ENCODE data around the gene RAX2.
"Not testable (repeated sequence)": the region's sequence is repeated elsewhere in the genome, so short reads cannot be mapped to it uniquely, and the experiment has no call there.

Gene RAX2

GRCh38 chr19:3757705-3758104 is 14.3 kb downstream of the RAX2 start:
- not testable (repeated sequence) for DNase-seq

DNA sequence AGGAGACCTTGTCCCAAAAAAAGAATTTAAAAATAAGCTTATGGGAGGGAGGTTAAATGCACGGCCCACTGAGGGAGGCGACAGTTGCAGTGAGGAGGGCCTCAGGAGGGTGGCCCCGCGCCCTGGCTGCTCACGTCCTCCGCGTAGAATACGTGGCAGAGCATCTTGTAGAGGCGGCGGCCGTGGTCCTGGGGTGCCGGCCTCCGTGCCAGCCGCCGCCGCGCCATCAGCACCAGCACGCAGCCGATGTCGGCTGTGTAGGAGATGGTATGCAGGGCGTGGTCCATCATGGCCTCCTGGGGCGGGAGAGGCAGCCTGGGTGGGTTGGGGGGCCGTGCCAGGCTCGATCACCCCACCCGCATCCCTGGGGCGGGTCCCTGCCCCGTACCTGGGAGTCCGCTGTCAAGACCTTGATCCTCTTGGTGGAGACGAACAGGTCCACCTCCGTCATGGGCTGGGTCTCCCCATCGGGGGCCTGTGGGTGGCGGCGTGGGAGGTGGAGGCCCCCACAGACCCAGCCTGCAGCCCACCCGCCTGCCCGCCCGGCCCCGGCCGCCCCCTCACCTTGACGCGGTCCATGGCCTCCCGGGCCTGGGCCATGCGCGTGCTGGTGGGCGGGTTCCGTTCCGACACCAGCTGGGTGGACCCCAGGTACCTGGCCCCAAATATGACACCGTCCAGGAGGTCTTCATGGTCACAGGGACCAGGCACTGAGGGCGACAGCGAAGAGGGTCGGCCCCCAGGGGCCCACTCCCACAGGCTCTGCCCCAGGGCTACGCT is 18.2 kb downstream of the RAX2 start:
- DNase-seq = no peak

- DNase-seq = no peak
Measured at GRCh38 chr19:3752492-3752891, 19.5 kb downstream of the RAX2 start.

DNA sequence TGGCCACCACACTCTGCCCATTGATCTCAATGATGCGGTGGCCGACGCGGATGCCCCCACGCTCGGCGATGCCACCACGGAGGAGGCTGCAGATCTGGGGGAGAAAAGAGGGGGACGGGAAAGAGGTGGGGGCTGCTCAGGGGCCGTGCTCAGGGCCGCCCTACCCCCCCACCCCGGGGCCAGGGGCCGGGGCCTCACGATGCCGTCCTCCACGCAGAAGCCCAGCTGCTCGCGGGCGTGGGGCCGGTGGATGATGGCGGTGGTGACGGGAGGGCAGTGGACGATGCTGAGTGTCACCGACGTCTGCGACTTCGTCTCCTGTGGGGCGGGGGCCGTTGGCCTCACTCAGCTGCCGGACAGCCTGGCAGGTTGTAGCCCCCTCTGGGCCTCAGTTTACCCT is 20.8 kb downstream of the RAX2 start:
- DNase-seq = no peak

DNA sequence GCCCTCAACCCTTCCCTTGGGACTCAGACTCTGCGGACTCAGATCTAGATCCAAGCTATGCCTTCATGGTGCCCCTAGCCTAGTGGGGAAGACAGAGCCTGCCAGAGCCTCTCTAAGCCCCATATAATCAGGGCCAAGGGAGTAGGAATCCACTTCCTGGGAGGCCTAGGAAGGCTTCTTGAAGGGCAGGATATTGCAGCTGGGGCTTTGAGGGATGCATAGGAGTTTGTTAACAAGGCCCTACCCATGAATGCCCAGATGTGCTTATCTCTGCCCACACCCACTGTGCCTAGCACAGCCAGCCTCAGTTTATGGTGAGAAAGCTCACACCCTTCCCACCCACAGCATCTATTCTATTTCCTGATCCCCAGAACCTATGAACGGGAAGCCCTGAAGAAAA is 21.8 kb downstream of the RAX2 start:
- no peak for DNase-seq

DNA sequence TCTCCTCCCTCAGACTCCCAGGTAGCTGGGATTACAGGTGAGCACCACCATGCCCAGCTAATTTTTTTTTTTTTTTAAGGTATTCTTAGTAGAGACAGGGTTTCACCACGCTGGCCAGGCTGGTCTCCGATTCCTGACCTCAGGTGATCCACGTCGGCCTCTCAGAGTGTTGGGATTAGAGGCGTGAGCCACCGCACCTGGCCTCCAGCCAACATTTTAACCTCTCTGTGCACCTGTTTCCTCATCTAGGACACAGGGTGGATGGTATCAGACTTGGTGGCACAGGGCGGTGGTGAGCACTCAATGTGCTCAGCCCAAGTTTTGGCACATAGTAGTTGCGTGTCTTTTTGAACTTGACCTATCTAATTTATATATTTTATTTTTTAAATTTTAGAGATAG is 23.1 kb downstream of the RAX2 start:
- DNase-seq = no peak

GRCh38 chr19:3746371-3747056 is 25.5 kb downstream of the RAX2 start:
- DNase-seq = no peak

DNA sequence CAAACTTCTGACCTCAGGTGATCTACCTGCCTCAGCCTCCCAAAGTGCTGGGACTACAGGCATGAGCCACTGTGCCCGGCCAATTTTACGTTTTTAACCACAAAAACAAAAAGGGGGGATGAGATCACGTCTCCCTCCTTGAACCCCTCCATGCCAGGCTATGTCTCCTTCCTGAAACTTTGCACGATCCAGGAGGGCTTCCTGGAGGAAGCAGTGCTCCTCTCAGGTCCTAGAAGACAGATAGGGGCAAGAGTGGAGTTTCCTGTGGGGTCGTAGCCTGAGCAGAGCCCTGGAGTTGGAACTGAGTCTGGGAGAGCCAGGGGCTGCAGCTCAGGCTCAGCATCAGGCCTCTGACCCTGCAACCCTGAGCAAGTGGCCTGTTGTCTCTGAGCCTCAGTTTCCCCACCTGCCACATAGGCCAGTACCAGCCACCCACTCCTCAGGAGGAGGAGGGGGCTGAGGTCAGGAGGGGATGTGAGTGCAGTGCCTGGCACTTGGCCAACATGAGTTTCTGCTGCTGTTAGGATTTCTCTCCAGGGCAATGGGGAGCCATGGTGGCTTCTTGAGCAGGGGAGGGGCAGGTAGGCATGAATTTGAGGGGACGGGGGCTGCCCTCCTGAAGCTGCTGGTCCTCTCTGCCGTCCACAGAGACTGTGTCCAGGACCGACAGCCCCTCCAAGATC is 26.5 kb downstream of the RAX2 start:
- DNase-seq = no peak

GRCh38 chr19:3743486-3743885 is 28.5 kb downstream of the RAX2 start:
- DNase-seq = peak; percentile 15

GRCh38 chr19:3740431-3740830 is 31.6 kb downstream of the RAX2 start:
- no peak for DNase-seq

DNA sequence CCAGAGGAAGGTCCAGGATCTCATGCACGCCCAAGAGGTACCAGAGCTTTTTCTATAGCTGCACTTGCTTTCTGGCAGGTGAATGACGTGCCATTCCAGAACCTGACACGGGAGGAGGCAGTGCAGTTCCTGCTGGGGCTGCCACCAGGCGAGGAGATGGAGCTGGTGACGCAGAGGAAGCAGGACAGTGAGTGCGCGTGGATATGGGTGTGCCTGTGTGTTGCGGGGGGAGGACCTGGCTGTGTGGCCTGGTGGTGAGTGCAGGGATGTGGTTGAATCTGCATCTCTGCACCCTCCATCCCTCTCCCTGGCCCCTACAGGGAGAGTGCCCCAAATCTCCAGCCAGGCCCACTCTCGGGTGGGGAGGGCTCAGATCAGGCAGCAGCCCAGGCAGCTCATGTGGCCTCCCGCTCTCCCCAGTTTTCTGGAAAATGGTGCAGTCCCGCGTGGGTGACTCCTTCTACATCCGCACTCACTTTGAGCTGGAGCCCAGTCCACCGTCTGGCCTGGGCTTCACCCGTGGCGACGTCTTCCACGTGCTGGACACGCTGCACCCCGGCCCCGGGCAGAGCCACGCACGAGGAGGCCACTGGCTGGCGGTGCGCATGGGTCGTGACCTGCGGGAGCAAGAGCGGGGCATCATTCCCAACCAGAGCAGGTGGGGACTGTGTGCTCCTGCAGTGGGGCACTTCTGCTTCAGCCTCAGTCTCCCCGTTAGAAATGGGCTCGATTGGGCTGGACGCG is 33.4 kb downstream of the RAX2 start:
- no peak for DNase-seq

DNA sequence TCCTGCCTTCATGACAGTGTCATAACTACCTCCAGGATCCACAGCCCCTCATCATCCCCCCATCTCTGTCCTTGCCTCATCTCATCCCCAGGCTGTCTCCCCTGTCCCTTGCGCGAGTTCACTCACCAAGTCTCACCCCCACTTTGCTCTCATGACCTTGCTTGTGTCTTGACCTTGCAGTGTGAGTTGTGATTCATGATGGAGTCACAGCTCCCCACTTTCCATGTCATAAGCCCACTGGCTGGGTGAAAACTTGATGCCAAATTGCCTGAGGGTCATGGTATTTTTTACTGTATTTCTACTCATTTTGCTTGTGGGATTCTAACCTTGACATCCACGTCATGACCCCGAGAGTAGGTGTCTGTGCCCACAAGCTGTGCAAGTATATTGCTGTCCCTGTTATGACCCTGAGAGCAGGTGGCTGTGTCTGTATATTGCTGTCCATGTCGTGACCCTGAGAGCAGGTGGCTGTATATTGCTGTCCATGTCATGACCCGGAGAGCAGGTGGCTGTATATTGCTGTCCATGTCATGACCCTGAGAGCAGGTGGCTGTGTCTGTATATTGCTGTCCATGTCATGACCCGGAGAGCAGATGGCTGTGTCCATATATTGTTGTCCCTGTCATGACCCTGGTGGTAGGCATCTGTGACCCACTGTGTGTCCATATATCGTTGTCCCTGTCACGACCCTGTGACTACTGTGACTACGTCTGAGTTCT is 34.4 kb downstream of the RAX2 start:
- DNase-seq = no peak

GRCh38 chr19:3736106-3736724 is 35.8 kb downstream of the RAX2 start:
- no peak for DNase-seq

GRCh38 chr19:3734310-3734600 is 37.8 kb downstream of the RAX2 start:
- DNase-seq = no peak

GRCh38 chr19:3733549-3734309 is 38.3 kb downstream of the RAX2 start:
- DNase-seq = peak; percentile 14

- no peak for DNase-seq
Measured at GRCh38 chr19:3732108-3732507, 39.9 kb downstream of the RAX2 start.

DNA sequence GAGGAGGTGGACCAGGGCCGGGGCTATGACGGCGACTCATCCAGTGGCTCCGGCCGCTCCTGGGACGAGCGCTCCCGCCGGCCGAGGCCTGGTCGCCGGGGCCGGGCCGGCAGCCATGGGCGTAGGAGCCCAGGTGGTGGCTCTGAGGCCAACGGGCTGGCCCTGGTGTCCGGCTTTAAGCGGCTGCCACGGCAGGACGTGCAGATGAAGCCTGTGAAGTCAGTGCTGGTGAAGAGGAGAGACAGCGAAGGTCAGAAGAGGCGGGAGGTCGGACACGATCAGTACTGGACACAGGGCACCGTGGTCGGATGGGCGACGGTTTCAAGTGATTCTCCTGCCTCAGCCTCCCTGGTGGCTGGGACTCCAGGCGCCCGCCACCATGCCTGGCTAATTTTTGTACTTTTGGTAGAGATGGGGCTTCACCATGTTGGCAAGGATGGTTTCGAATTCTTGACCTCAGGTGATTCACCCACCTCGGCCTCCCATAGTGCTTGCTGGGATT is 41.5 kb downstream of the RAX2 start:
- no peak for DNase-seq

DNA sequence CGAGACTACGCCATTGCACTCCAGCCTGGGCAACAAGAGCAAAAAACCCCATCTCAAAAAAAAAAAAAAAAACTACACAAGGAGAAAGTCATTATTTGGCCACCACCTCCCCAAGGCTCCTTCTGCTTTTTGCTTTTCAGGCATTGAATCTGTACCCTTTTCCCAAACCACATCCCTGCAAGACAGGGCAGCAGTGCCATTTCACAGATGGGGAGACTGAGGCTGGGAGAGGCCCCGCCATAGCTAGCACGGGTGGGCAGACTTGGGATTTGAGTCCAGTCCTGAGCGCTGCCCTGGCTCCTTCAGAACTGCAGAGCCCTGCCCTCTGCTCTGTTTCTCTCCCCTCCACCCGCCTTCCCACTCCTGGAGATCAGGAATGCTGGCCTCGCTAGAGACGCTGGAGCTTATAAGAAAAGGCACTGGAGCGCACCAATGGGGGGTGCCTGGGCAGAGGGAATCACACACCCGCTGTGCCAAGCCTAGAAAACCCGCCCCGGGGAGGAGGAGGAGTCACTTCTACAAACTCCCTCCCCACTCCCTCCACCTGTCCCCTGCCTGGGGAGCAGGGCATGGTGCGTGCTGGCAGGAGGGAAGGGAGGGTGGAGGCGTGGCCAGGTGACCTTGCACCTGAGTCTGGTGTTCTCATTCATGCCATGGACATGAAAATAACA is 46.3 kb downstream of the RAX2 start:
- DNase-seq = peak; percentile 99

DNA sequence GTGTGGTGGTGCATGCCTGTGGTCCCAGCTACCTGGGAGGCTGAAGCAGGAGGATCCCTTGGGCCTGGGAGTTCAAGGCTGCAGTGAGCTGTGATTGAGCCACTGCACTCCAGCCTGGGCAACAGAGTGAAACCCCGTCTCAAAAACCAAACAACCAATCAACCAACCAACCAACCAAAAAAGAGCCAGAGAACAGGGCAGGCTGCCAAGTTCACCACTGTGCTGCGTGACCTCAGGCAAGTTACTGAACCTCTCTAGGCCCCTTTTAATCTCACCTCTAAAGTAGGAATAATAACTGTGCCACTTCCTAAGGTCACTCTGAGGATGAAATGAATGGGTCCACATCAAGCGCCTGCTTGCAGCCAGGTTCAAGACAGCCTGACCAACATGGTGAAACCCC is 46.9 kb downstream of the RAX2 start:
- peak; percentile 39 for DNase-seq

- DNase-seq = peak; percentile 84
Measured at GRCh38 chr19:3723883-3724282, 48.1 kb downstream of the RAX2 start.

DNA sequence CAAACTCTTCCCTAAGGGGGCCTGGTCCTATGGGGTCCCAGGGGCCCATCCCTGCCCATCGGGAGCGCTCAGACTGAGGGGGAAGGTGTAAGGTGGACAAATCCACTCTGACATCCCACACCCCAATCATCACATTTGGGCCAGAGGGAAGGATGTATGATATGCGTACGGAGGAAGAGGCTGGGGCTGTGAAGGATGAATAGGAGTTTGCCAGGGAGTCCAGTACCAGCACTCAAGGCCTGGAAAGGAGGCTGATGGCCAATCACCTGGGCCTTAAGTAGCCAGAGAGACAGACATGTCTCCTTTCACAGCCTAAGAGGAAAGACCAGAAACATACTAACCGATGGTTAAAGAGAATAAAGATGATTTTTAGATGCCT is 48.9 kb downstream of the RAX2 start:
- DNase-seq = no peak
